ENCODE data around the gene IL36A. TPM values are rescaled to one million over a fixed set of nuclear protein-coding genes. Genes with fewer than 3 reads are reported as not detected.

The IL36A gene
- total RNA-seq, 1 donor from 2014 or later: not detected

- Mint-ChIP-seq H3K36me3 (ENCODE audit: low read depth) (no peaks in the 10 kb centered on the region), H3K4me3 (ENCODE audit: unreplicated experiment) (no peak within 1 kb of the TSS), H3K27ac (ENCODE audit: unreplicated experiment) (no peak within 1 kb of the TSS), H3K9me3 (ENCODE audit: low read depth) (peaks cover 25% of the 10 kb centered on the region), H3K4me1 (ENCODE audit: low read depth) (no peaks in the 10 kb centered on the region), H3K27me3 (ENCODE audit: low read depth) (peaks cover 30% of the 10 kb centered on the region)
- DNase-seq (ENCODE audit: low spot score): no peak
- no peak for TF ChIP-seq CTCF (IDR thresholded peaks at IDR 0.05)
Measured at GRCh38 chr2:113052396-113052917, 47.2 kb downstream of the IL36A start, which contains the start of gene IL36B. Gene IL36B (minus strand): TSS chr2:113052867.

- Mint-ChIP-seq H3K27ac (ENCODE audit: unreplicated experiment) (no peak overlapping the region), H3K27me3 (ENCODE audit: low read depth) (peaks cover 28% of the 10 kb centered on the region), H3K4me1 (ENCODE audit: low read depth) (no peaks in the 10 kb centered on the region), H3K9me3 (ENCODE audit: low read depth) (peaks cover 25% of the 10 kb centered on the region), H3K36me3 (ENCODE audit: low read depth) (no peaks in the 10 kb centered on the region), H3K4me3 (ENCODE audit: unreplicated experiment) (no peak overlapping the region)
- no peak for DNase-seq (ENCODE audit: low spot score)
- TF ChIP-seq CTCF (IDR thresholded peaks at IDR 0.05): no peak
Measured at GRCh38 chr2:113053666-113054065, 48.4 kb downstream of the IL36A start.

GRCh38 chr2:113054066-113054465, 48.8 kb downstream of the IL36A start:
- Mint-ChIP-seq H3K27ac (ENCODE audit: unreplicated experiment) (no peak overlapping the region), H3K36me3 (ENCODE audit: low read depth) (no peaks in the 10 kb centered on the region), H3K4me3 (ENCODE audit: unreplicated experiment) (no peak overlapping the region), H3K9me3 (ENCODE audit: low read depth) (peaks cover 23% of the 10 kb centered on the region), H3K4me1 (ENCODE audit: low read depth) (no peaks in the 10 kb centered on the region), H3K27me3 (ENCODE audit: low read depth) (peaks cover 26% of the 10 kb centered on the region)
- no peak for TF ChIP-seq CTCF (IDR thresholded peaks at IDR 0.05)
- no peak for DNase-seq (ENCODE audit: low spot score)

- Mint-ChIP-seq H3K27me3 (ENCODE audit: low read depth) (peaks cover 37% of the 10 kb centered on the region), H3K4me1 (ENCODE audit: low read depth) (no peaks in the 10 kb centered on the region), H3K27ac (ENCODE audit: unreplicated experiment) (no peak overlapping the region), H3K9me3 (ENCODE audit: low read depth) (peaks cover 22% of the 10 kb centered on the region), H3K4me3 (ENCODE audit: unreplicated experiment) (no peak overlapping the region), H3K36me3 (ENCODE audit: low read depth) (no peaks in the 10 kb centered on the region)
- no peak for DNase-seq (ENCODE audit: low spot score)
- TF ChIP-seq CTCF (IDR thresholded peaks at IDR 0.05): no peak
Measured at GRCh38 chr2:113056521-113056920, 51.3 kb downstream of the IL36A start.

- Mint-ChIP-seq H3K9me3 (ENCODE audit: low read depth) (peaks cover 22% of the 10 kb centered on the region), H3K27me3 (ENCODE audit: low read depth) (peaks cover 36% of the 10 kb centered on the region), H3K27ac (ENCODE audit: unreplicated experiment) (no peak overlapping the region), H3K36me3 (ENCODE audit: low read depth) (no peaks in the 10 kb centered on the region), H3K4me1 (ENCODE audit: low read depth) (no peaks in the 10 kb centered on the region), H3K4me3 (ENCODE audit: unreplicated experiment) (no peak overlapping the region)
- TF ChIP-seq CTCF (IDR thresholded peaks at IDR 0.05): no peak
- DNase-seq (ENCODE audit: low spot score): no peak
Measured at GRCh38 chr2:113057117-113057516, 51.9 kb downstream of the IL36A start.

Other genes starting within 250 kb of the IL36A start
- gene CKAP2L, start 240.8 kb upstream of the IL36A start, total RNA-seq: 3.4 to 6.1 TPM (median 5.1 TPM) in 3 replicates
- not detected in 3 replicates for gene IL1A, start 221.0 kb upstream of the IL36A start, total RNA-seq
- not detected in 3 replicates for gene IL1B, start 168.7 kb upstream of the IL36A start, total RNA-seq
- gene IL37, start 94.3 kb upstream of the IL36A start, total RNA-seq: not detected in 3 replicates
- not detected in 3 replicates for gene IL36G, start 27.5 kb upstream of the IL36A start, total RNA-seq
- gene IL36B, start 47.4 kb downstream of the IL36A start, total RNA-seq: not detected in 3 replicates
- gene IL36RN, start 53.7 kb downstream of the IL36A start, total RNA-seq: not detected in 3 replicates
- gene IL1F10, start 62.5 kb downstream of the IL36A start, total RNA-seq: not detected in 3 replicates
- not detected in 3 replicates for gene IL1RN, start 122.1 kb downstream of the IL36A start, total RNA-seq
- gene PSD4, start 168.5 kb downstream of the IL36A start, total RNA-seq: 5.2 to 5.5 TPM (median 5.2 TPM) in 3 replicates